CD14-positive monocyte (primary cell): ENCODE results near the gene CAMK4. TPM values are rescaled to one million over a fixed set of nuclear protein-coding genes. Genes with fewer than 3 reads are reported as not detected.

Experiments
- DNase-seq, 3 donors: peaks; one replicate each; pipeline ENCODE4 v3.0.0-alpha.2; 2011 to 2022
- H2AFZ ChIP-seq: 2 replicates; pipeline ENCODE4 v1.6.0; 2012; ENCODE audit warnings: mild to moderate bottlenecking, low read depth, low read length, inconsistent platforms; ENCODE audit not compliant: insufficient read depth, poor library complexity, severe bottlenecking
- H3K27ac ChIP-seq, 2 donors: 1 replicate in 1 of 2; 2 replicates in 1 of 2; pipeline ENCODE4 v1.5.1; 2012 to 2013; ENCODE audit warnings: low read length in 2 of 2, control low read depth in 1 of 2, inconsistent platforms in 1 of 2, low read depth in 1 of 2, mild to moderate bottlenecking in 1 of 2
- H3K27me3 ChIP-seq, 2 donors: one replicate each; pipeline versions ENCODE4 v1.6.0 to v1.6.1; 2011 to 2013; ENCODE audit warnings: low read length in 2 of 2; ENCODE audit not compliant: control insufficient read depth in 2 of 2, insufficient read depth in 2 of 2
- H3K36me3 ChIP-seq, 2 donors: replicated peaks in 1 of 2; 1 replicate in 1 of 2; 2 replicates in 1 of 2; pipeline versions ENCODE4 v1.5.1 to v1.6.1; 2012 to 2013; ENCODE audit warnings: low read length in 2 of 2, control low read depth in 1 of 2, inconsistent platforms in 1 of 2, mild to moderate bottlenecking in 1 of 2; ENCODE audit not compliant: insufficient read depth in 2 of 2, control insufficient read depth in 1 of 2
- H3K4me1 ChIP-seq, 2 donors: 1 replicate in 1 of 2; 2 replicates in 1 of 2; pipeline versions ENCODE4 v1.5.1 to v1.6.1; 2012 to 2013; ENCODE audit warnings: low read length in 2 of 2, control low read depth in 1 of 2, inconsistent platforms in 1 of 2, mild to moderate bottlenecking in 1 of 2, moderate library complexity in 1 of 2; ENCODE audit not compliant: insufficient read depth in 2 of 2, control insufficient read depth in 1 of 2
- H3K4me2 ChIP-seq: replicated peaks from 2 replicates; pipeline ENCODE3; 2012; ENCODE audit warnings: low read length, moderate library complexity, mild to moderate bottlenecking; ENCODE audit not compliant: poor library complexity, severe bottlenecking; ENCODE audit errors: extremely low read depth
- H3K4me3 ChIP-seq, 3 experiments: fragments of 200-600 bp in 1 of 3; sonication (generic) in 1 of 3; replicated peaks in 1 of 3; 1 replicate in 2 of 3; 2 replicates in 1 of 3; pipeline ENCODE4 v1.5.1; 2011 to 2013; ENCODE audit warnings: low read length in 3 of 3, mild to moderate bottlenecking in 3 of 3, control low read depth in 2 of 3, low read depth in 2 of 3, inconsistent platforms in 1 of 3, moderate library complexity in 1 of 3
- H3K79me2 ChIP-seq: 2 replicates; pipeline ENCODE4 v1.6.0; 2012; ENCODE audit warnings: mild to moderate bottlenecking, control low read depth, inconsistent platforms, low read length, moderate library complexity; ENCODE audit not compliant: insufficient read depth
- H3K9ac ChIP-seq: 2 replicates; pipeline ENCODE4 v1.6.0; 2017; ENCODE audit warnings: low read length, mild to moderate bottlenecking; ENCODE audit not compliant: insufficient read depth, poor library complexity, severe bottlenecking
- H3K9me3 ChIP-seq, 2 donors: replicated peaks in 1 of 2; 1 replicate in 1 of 2; 2 replicates in 1 of 2; pipeline versions ENCODE4 v1.5.1 to v1.6.1; 2012 to 2013; ENCODE audit warnings: low read length in 2 of 2, control low read depth in 1 of 2; ENCODE audit not compliant: control insufficient read depth in 1 of 2, insufficient read depth in 1 of 2
- H4K20me1 ChIP-seq: 2 replicates; pipeline ENCODE4 v1.6.0; 2012; ENCODE audit warnings: mild to moderate bottlenecking, low read length, control low read depth, moderate library complexity; ENCODE audit not compliant: insufficient read depth
- H3K27ac Mint-ChIP-seq, 7 donors: one replicate each; pipeline ENCODE4 v1.8.0; 2020; ENCODE audit warnings: mild to moderate bottlenecking in 7 of 7, mixed read lengths in 7 of 7, moderate library complexity in 6 of 7, inconsistent platforms in 2 of 7
- H3K27me3 Mint-ChIP-seq, 3 donors: one replicate each; pipeline ENCODE4 v1.8.0; 2021 to 2022; ENCODE audit warnings: low read depth in 3 of 3, mild to moderate bottlenecking in 3 of 3, mixed read lengths in 3 of 3, moderate library complexity in 3 of 3, inconsistent platforms in 1 of 3
- H3K36me3 Mint-ChIP-seq, 2 donors: one replicate each; pipeline ENCODE4 v1.8.0; 2020; ENCODE audit warnings: mixed read lengths in 2 of 2, inconsistent platforms in 1 of 2, mild to moderate bottlenecking in 1 of 2
- H3K4me1 Mint-ChIP-seq: one replicate; pipeline ENCODE4 v1.8.0; 2020; ENCODE audit warnings: mild to moderate bottlenecking, mixed read lengths
- H3K4me3 Mint-ChIP-seq, 2 donors: one replicate each; pipeline ENCODE4 v1.8.0; 2020; ENCODE audit warnings: mild to moderate bottlenecking in 2 of 2, mixed read lengths in 2 of 2, moderate library complexity in 1 of 2
- H3K9me3 Mint-ChIP-seq, 7 donors: one replicate each; pipeline ENCODE4 v1.8.0; 2020 to 2022; ENCODE audit warnings: mixed read lengths in 7 of 7, mild to moderate bottlenecking in 6 of 7, moderate library complexity in 6 of 7, inconsistent platforms in 2 of 7
- CTCF ChIP-seq: fragments of 200-600 bp; IDR thresholded peaks from one replicate; pipeline ENCODE4 v1.8.0; 2022; ENCODE audit warnings: antibody characterized with exemption, mild to moderate bottlenecking
- WGBS: methylation state at CpG from one replicate; pipeline ENCODE4 v1.1.5; 2013; ENCODE audit warnings: missing lambda C conversion rate; ENCODE audit not compliant: insufficient coverage; 5-methylcytosine and 5-hydroxymethylcytosine counted together
- intact Hi-C, 2 donors: fragments of 100-400 bp; cut with micrococcal nuclease; formaldehyde crosslinking; loops; one replicate each; pipeline versions ENCODE4 v1.15.0 to v1.15.1; 2023
- polyA plus RNA-seq, 3 donors: library from polyadenylated mRNA; depleted of rRNA in 1 of 3; unstranded in 2 of 3; stranded (reverse) in 1 of 3; fragments of 300-500 nt in 2 of 3; fragments of >200 nt in 1 of 3; fragmentation: Illumina TruSeq in 2 of 3; gene quantifications; 1 replicate in 2 of 3; 2 replicates in 1 of 3; pipeline ENCODE4 v1.2.3, GENCODE V29; 2012 to 2021

The CAMK4 gene
- polyA plus RNA-seq, 3 donors: 0.24 to 0.28 TPM; not detected in 1

DNA sequence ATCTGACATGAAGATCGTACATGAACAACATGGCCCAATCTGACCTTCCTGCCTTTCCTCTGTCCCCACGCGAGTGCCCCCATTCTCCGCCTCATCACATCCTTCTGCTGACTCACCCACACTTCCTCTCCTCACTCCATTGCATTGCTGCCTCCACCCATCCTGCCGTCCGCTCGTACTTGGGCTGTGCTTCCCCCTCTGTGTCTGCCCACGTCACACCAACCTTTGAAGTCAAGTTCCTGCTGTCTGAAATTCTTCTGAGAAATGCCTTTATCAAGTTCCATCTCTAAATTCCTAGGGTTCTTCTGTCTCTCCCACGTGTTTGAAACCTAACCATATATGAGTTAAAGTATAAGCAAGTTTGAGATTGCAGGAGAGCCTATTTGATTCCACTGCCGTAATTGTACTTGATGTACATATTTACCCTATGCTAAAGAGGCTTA, 306.1 kb downstream of the CAMK4 start:
- H3K9me3 Mint-ChIP-seq: peaks cover 0 to 6% (median 0%) of the 10 kb centered on the region in 7 donors
- H3K9ac ChIP-seq: peak overlapping the region; percentile 47
- peaks cover 0 to 4% (median 0%) of the 10 kb centered on the region in 3 donors for H3K27me3 Mint-ChIP-seq
- TF ChIP-seq CTCF: no peak
- H2AFZ ChIP-seq: peak overlapping the region; percentile 38
- H3K4me1 ChIP-seq: peaks cover 41 to 60% of the 10 kb centered on the region in 2 donors
- H3K27me3 ChIP-seq: no peaks in the 10 kb centered on the region
- peak overlapping the region in 1 of 2 donors; percentile 20 for H3K4me3 Mint-ChIP-seq
- peak overlapping the region; percentile 93 to 97 (median 95) for H3K27ac Mint-ChIP-seq
- WGBS: 0% methylated on average over 7 of the region's 10 CpGs
- intact Hi-C loops: loop anchor here in 1 of 2 donors (10.0 kb wide), 1 partner anchor 224 kb away; the partner anchor contains the start of gene NREP
- H3K79me2 ChIP-seq: no peaks in the 10 kb centered on the region
- H4K20me1 ChIP-seq: no peaks in the 10 kb centered on the region
- H3K4me3 ChIP-seq: peak overlapping the region in 1 of 3 experiments; percentile 30
- peak overlapping the region; percentile 64 to 95 for H3K27ac ChIP-seq
- peak overlapping the region; percentile 26 for H3K4me2 ChIP-seq
- DNase-seq: peak; percentile 96 to 99 (median 98)
- no peaks in the 10 kb centered on the region for H3K36me3 ChIP-seq
- no peaks in the 10 kb centered on the region for H3K36me3 Mint-ChIP-seq
- H3K4me1 Mint-ChIP-seq: peaks cover 53% of the 10 kb centered on the region
- H3K9me3 ChIP-seq: no peaks in the 10 kb centered on the region

- no peaks in the 10 kb centered on the region for H3K27me3 ChIP-seq
- no peaks in the 10 kb centered on the region for H3K9me3 ChIP-seq
- DNase-seq: peak in 2 of 3 donors; percentile 18 to 34
- peak overlapping the region; percentile 19 for H2AFZ ChIP-seq
- no peaks in the 10 kb centered on the region for H4K20me1 ChIP-seq
- H3K79me2 ChIP-seq: no peaks in the 10 kb centered on the region
- TF ChIP-seq CTCF: no peak
- peak overlapping the region; percentile 32 for H3K4me2 ChIP-seq
- no peaks in the 10 kb centered on the region for H3K36me3 Mint-ChIP-seq
- 40% methylated on average over 1 of the region's 5 CpGs for WGBS
- no peak overlapping the region for H3K9ac ChIP-seq
- H3K4me3 ChIP-seq: no peak overlapping the region
- H3K36me3 ChIP-seq: no peaks in the 10 kb centered on the region
- peaks cover 0 to 9% (median 0%) of the 10 kb centered on the region in 7 donors for H3K9me3 Mint-ChIP-seq
- intact Hi-C loops: loop anchor here in 1 of 2 donors (10.0 kb wide), 1 partner anchor 222 kb away; the partner anchor contains the start of gene NREP
- H3K27ac ChIP-seq: no peak overlapping the region
- peaks cover 41 to 57% of the 10 kb centered on the region in 2 donors for H3K4me1 ChIP-seq
- peaks cover 50% of the 10 kb centered on the region for H3K4me1 Mint-ChIP-seq
- peak overlapping the region in 1 of 2 donors; percentile 20 for H3K4me3 Mint-ChIP-seq
- H3K27ac Mint-ChIP-seq: peak overlapping the region; percentile 38 to 84 (median 76)
- peaks cover under 1 to 3% (median 3%) of the 10 kb centered on the region in 3 donors for H3K27me3 Mint-ChIP-seq
Observed at GRCh38 chr5:111532886-111533582, 308.9 kb downstream of the CAMK4 start.
